ENCODE data around the gene RHOA.
"Not testable (repeated sequence)": the region's sequence is repeated elsewhere in the genome, so short reads cannot be mapped to it uniquely, and the experiment has no call there.

RHOA gene

DNA sequence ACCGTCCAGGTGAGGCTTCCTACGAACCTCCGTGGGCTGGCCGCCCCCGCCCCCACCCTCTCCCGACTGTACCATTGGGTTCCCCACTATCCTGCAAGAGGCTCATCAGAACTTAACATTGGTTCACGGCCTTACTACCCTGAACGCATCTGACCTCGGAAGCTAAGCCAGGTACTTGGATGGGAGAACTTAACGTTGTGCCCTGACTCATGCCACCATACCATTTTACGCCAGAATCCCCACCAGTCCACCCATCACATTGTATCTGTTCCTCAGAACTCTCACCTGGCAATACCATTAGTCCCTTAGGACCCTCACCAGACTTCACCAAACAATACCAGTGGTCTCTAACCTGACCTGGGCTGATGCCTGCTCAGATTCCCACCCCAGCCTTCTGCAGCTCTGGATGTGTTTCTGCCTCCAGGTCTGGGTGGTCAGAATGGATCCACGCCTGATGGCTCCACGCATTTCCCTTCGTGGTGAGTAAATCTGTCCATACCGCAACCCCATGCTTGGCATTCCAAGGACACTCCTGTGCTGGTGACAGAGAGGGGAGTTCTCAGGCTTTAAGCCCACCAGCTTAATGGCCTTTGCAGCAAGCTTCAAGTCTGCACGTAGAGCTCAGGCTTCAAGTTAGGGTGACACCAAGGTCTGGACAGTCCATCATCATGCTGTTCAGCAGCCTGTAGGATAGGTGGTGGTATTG, 1.0 kb upstream of the RHOA start:
- no peak for TF ChIP-seq CTCF (IDR thresholded peaks at IDR 0.05; ENCODE audit: low read depth, low read length, missing control alignments)
- H3K4me3 ChIP-seq (ENCODE audit: low read depth, low read length): peak overlapping the region; percentile 77
- no peak for DNase-seq (ENCODE audit: low read depth)

DNA sequence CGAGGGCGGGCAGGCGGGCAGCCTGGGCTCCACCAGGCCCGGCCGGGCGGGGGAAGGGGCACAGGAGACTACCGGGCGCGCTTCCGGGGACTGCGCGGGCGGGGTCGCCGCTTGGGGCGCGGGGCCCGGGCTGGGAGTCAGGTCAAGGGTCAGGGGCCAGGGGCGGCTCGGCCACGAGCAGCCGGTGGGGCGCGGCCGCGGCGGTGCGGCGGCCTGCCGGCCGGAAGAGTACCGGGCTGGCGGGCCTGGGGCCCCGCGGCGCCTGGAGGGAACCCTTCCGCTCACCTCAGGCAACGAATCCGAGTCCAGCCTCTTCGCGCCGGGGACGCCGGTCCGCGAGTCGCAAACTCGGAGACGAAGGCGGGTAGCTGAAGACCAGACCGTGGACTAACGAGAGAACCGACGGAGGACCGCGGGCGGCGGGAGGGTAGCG, 225 bp downstream of the RHOA start:
- H3K4me3 ChIP-seq (ENCODE audit: low read depth, low read length): peak overlapping the region; percentile 74
- TF ChIP-seq CTCF (IDR thresholded peaks at IDR 0.05; ENCODE audit: low read depth, low read length, missing control alignments): no peak
- DNase-seq (ENCODE audit: low read depth): no peak

DNA sequence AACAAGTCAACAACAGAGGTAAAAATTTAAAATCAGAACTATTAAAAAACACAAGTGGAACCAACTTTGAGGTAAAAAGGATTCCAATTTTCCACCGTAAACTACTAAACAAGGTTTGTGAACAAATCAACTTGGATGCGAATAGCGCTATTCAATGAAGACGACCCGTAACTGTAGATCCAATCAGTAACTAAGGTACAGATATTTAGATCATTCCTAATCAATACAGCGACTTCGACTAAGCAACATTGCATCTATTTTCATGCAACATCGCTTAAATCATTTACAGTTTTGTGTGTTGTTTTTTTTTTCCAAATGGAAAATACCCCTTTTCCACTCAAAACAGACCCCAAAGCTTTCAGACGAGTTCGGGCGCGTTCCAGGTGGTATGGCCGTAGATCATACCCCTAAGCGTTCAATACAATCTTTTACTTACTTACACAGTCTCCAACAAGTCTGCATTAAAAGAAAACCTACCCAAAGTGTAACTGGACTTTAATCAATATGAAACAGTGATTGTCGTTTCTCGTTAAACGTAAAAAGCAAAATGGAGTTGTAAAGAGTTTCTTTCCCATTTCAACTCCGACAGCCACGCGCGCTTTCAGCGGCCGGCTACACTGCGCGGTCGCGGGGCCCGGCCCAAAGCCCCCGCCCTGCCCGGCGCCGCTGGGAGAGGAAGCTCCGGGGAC, 786 bp downstream of the RHOA start:
- DNase-seq (ENCODE audit: low read depth): no peak
- no peak for TF ChIP-seq CTCF (IDR thresholded peaks at IDR 0.05; ENCODE audit: low read depth, low read length, missing control alignments)
- peak overlapping the region; percentile 74 for H3K4me3 ChIP-seq (ENCODE audit: low read depth, low read length)

DNA sequence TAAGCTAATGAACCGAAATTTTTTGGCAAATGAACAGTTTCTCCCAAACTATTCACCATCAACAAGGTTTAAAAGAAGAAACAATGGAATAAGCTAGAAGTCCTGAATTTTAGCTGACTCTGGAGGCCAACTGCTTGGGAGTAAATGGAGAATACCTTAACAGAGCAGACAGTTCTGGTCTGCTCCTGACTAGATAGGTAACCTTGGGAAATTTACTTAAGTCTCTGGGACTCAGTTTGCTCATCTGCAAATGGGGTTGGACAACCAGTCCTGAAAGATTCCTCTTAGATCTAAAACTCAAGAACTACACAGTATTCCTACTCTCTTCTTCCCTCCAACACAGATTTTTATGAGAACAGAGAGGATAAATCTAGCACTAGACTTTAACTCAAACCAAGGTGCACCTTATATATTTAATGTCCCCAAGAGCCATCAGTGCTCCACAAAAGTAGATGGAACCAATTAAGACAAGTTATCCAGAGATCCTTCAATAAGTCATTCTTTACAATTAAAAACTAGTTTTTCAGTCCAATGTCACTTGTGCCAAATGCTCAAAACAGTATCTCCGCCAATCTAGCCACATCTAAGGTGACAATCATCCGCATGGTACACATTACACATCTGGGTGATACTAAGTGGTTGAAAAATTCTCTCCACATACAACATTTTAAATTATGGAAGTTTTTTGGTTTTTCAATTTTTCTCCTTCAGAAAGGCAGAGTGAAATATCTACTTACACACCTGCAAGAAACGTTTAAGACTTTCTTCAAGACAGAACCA, 1.5 kb downstream of the RHOA start:
- TF ChIP-seq CTCF (IDR thresholded peaks at IDR 0.05; ENCODE audit: low read depth, low read length, missing control alignments): no peak
- H3K4me3 ChIP-seq (ENCODE audit: low read depth, low read length): peak overlapping the region; percentile 74
- no peak for DNase-seq (ENCODE audit: low read depth)

GRCh38 chr3:49406571-49407565, 4.9 kb downstream of the RHOA start:
- no peak for DNase-seq (ENCODE audit: low read depth)
- no peak for TF ChIP-seq CTCF (IDR thresholded peaks at IDR 0.05; ENCODE audit: low read depth, low read length, missing control alignments)
- no peak overlapping the region for H3K4me3 ChIP-seq (ENCODE audit: low read depth, low read length)

DNA sequence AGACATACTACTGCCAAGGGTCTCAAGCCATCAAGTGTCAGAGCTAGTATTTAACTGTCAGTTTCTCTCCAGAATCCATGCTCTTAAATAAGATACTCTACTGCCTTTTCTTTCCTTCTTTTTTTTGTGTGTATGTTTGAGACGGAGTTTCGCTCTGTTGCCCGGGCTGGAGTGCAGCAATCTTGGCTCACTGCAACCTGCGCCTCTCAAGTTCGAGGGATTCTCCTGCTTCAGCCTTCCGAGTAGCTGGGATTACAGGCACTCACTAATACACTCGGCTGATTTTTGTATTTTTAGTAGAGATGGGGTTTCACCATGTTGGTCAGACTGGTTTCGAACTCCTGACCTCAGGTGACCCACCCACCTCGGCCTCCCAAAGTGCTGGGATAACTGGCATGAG, 6.2 kb downstream of the RHOA start:
- DNase-seq (ENCODE audit: low read depth); H3K4me3 ChIP-seq (ENCODE audit: low read depth, low read length): not testable (repeated sequence)

Data from GM12864 (cell line).